AG04450 (cell line): ENCODE data around the gene CHRNE. TPM values are rescaled to one million over a fixed set of nuclear protein-coding genes. Genes with fewer than 3 reads are reported as not detected.

Source experiments
- CTCF ChIA-PET: fragments of 300-600, 350-600 bp; formaldehyde crosslinking; extraction: SDS; loops from one replicate; lab custom pipeline; 2022; ENCODE audit warnings: antibody characterized with exemption, inconsistent platforms; lab: Charles Lee
- POLR2A ChIA-PET: fragments of 350-600 bp; formaldehyde crosslinking; extraction: SDS; loops from one replicate; lab custom pipeline; 2021; ENCODE audit warnings: antibody characterized with exemption, inconsistent platforms; lab: Yijun Ruan, JAX
- DNase-seq: peaks from one replicate; pipeline ENCODE4 v3.0.0-alpha.2; 2011; ENCODE audit warnings: low read depth, low spot score
- H3K27ac ChIP-seq: one replicate; pipeline ENCODE4 v1.5.1; 2012; ENCODE audit warnings: low read depth, low read length, control low read depth
- H3K27me3 ChIP-seq: one replicate; pipeline ENCODE4 v1.6.0; 2012; ENCODE audit warnings: low read length; ENCODE audit not compliant: control insufficient read depth, insufficient read depth
- H3K4me3 ChIP-seq: 2 replicates; pipeline ENCODE4 v1.5.1; 2011; ENCODE audit warnings: mild to moderate bottlenecking, low read depth, low read length, control low read depth
- H3K9me3 ChIP-seq: 2 replicates; pipeline ENCODE4 v1.5.1; 2012; ENCODE audit warnings: low read length; ENCODE audit not compliant: control insufficient read depth, insufficient read depth
- CTCF ChIP-seq: IDR thresholded peaks from 2 replicates; pipeline ENCODE4 v1.5.1; 2011; ENCODE audit warnings: low read depth, low read length, control low read depth, inconsistent platforms
- polyA plus RNA-seq: library from polyadenylated mRNA; depleted of rRNA; stranded (reverse); fragments of >200 nt; gene quantifications from 2 replicates; pipeline ENCODE4 v1.2.3, GENCODE V29; 2011

Gene CHRNE
- polyA plus RNA-seq, 1 experiment: 0.19 TPM

- no peaks in the 10 kb centered on the region for H3K27me3 ChIP-seq
- ChIA-PET CTCF (interaction anchor here (0.8 to 1.1 kb wide), 3 partner anchors 14 to 94 kb away, joined by 3 to 4 read pairs (median 4); no protein-coding TSS in a partner anchor), POLR2A (interaction anchor here (0.9 kb wide), 1 partner anchor 27 kb away, joined by 8 read pairs; no protein-coding TSS in a partner anchor)
- H3K27ac ChIP-seq: no peak overlapping the region
- TF ChIP-seq CTCF: no peak
- no peak overlapping the region for H3K4me3 ChIP-seq
- H3K9me3 ChIP-seq: no peaks in the 10 kb centered on the region
- DNase-seq: no peak
Measured at GRCh38 chr17:4884489-4884888, 18.4 kb downstream of the CHRNE start.

GRCh38 chr17:4881761-4882555 lies 20.9 kb downstream of the CHRNE start:
- ChIA-PET CTCF (interaction anchor here (0.7 to 1.3 kb wide), 3 partner anchors 56 to 158 kb away, joined by 3 to 5 read pairs (median 4); no protein-coding TSS in a partner anchor), POLR2A (no interaction called here)
- no peak overlapping the region for H3K27ac ChIP-seq
- no peaks in the 10 kb centered on the region for H3K9me3 ChIP-seq
- no peak for DNase-seq
- no peaks in the 10 kb centered on the region for H3K27me3 ChIP-seq
- H3K4me3 ChIP-seq: no peak overlapping the region
- peak; percentile 77 for TF ChIP-seq CTCF

- no peaks in the 10 kb centered on the region for H3K9me3 ChIP-seq
- no peak for DNase-seq
- CTCF ChIA-PET: interaction anchor here (1.3 kb wide), 2 partner anchors 28 to 97 kb away, joined by 3 to 4 read pairs; no protein-coding TSS in a partner anchor
- H3K4me3 ChIP-seq: no peak overlapping the region
- no peak for TF ChIP-seq CTCF
- no peak overlapping the region for H3K27ac ChIP-seq
- POLR2A ChIA-PET: interaction anchor here (0.6 to 1.2 kb wide), 3 partner anchors 30 to 167 kb away, joined by 3 to 4 read pairs (median 3); no protein-coding TSS in a partner anchor
- no peaks in the 10 kb centered on the region for H3K27me3 ChIP-seq
Measured at GRCh38 chr17:4880857-4881256, 22.0 kb downstream of the CHRNE start.

GRCh38 chr17:4879601-4880000 lies 23.3 kb downstream of the CHRNE start:
- Histone ChIP-seq H3K4me3 (no peak overlapping the region), H3K27me3 (no peaks in the 10 kb centered on the region), H3K27ac (no peak overlapping the region), H3K9me3 (no peaks in the 10 kb centered on the region)
- ChIA-PET CTCF (interaction anchor here (0.6 kb wide), 1 partner anchor 31 kb away, joined by 3 read pairs; no protein-coding TSS in a partner anchor), POLR2A (no interaction called here)
- DNase-seq: no peak
- TF ChIP-seq CTCF: no peak

GRCh38 chr17:4877089-4877488 lies 25.8 kb downstream of the CHRNE start:
- no peak for DNase-seq
- POLR2A ChIA-PET: no interaction called here

More at GRCh38 chr17:4877089-4877488, 25.8 kb downstream of the CHRNE start:
- no peak overlapping the region for H3K27ac ChIP-seq
- no peak overlapping the region for H3K4me3 ChIP-seq
- H3K27me3 ChIP-seq: no peaks in the 10 kb centered on the region
- CTCF ChIA-PET: interaction anchor here (0.9 to 1.1 kb wide), 2 partner anchors 12 to 19 kb away, joined by 3 read pairs; no protein-coding TSS in a partner anchor
- H3K9me3 ChIP-seq: no peaks in the 10 kb centered on the region
- no peak for TF ChIP-seq CTCF
